GM21723 (cell line): ENCODE data around the gene COQ4.

ENCODE experiments used
- ATAC-seq: cut with Tn5 transposase; IDR thresholded peaks from one replicate; pipeline ENCODE4 v1.9.1; 2021; ENCODE audit warnings: mild to moderate bottlenecking, moderate library complexity; ENCODE audit not compliant: unreplicated experiment

Gene COQ4

GRCh38 chr9:128340691-128341434, 18.2 kb downstream of the COQ4 start:
- peak; percentile 43 for ATAC-seq

GRCh38 chr9:128341435-128341849, 18.8 kb downstream of the COQ4 start:
- ATAC-seq: peak; percentile 50

DNA sequence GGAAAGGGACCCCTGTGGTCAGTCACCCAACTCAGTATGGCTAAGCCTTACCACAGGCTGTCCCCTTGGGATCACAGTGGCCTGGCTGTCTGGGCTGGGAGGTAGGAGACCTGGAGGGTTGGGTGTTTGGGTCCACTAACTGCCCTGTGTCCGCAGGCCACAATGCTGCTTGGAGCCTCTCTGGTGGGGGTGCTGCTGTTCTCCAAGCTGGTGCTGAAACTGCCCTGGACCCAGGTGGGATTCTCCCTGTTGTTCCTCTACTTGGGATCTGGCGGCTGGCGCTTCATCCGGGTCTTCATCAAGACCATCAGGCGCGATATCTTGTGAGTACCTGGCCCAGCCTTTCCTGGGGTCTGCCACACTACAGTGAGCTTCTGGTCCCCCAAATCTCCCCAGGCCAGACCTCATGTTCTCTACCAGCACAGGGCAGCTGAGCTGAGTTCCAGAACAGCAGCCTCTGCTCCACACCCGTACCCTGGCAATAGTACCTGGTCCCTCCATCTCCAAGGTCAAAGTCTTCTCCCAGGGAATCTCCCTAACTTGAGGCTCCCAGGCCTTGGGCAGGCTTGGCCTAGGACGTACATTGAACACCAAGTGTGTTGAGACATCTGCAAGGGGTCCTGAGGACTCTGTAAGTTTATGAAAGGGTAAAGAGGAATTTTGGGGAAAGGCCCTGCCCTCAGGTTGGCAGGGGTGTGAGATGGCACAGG, 20.5 kb downstream of the COQ4 start:
- no peak for ATAC-seq

- ATAC-seq: no peak
Observed at GRCh38 chr9:128343855-128344254, 21.2 kb downstream of the COQ4 start.

GRCh38 chr9:128344931-128345605, 22.4 kb downstream of the COQ4 start:
- no peak for ATAC-seq

- ATAC-seq: no peak
Observed at GRCh38 chr9:128349125-128349524, 26.5 kb downstream of the COQ4 start.

- no peak for ATAC-seq
Observed at GRCh38 chr9:128349772-128350171, 27.1 kb downstream of the COQ4 start.

DNA sequence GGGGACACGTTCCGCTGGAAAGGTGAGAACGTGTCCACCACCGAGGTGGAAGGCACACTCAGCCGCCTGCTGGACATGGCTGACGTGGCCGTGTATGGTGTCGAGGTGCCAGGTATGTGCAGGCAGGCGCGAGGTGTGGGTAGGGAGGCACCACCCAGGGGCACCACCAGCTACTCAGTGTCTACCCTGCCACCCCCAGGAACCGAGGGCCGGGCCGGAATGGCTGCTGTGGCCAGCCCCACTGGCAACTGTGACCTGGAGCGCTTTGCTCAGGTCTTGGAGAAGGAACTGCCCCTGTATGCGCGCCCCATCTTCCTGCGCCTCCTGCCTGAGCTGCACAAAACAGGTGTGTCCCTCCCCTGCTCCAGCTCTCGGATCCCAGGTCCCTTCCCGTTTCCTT, 32.8 kb downstream of the COQ4 start:
- ATAC-seq: no peak

DNA sequence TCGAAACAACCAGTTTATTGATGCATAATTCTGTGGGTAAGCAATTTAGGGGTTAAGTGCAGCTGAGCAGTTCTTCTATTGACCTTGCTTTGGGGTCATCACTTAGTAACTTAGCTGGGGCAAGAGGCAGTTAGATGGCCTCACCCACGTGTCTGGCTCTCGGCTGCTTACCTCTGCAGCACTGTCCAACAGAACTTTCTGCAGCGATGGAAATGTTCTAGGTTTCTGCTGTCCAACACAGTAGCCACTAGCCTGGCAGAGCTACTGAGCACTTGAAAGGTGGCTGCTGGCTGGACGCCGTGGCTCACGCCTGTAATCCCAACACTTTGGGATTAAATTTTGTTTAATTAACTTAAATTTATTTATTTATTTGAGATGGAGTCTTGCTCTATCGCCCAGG, 35.5 kb downstream of the COQ4 start:
- no peak for ATAC-seq

GRCh38 chr9:128358861-128359260, 36.2 kb downstream of the COQ4 start:
- no peak for ATAC-seq

DNA sequence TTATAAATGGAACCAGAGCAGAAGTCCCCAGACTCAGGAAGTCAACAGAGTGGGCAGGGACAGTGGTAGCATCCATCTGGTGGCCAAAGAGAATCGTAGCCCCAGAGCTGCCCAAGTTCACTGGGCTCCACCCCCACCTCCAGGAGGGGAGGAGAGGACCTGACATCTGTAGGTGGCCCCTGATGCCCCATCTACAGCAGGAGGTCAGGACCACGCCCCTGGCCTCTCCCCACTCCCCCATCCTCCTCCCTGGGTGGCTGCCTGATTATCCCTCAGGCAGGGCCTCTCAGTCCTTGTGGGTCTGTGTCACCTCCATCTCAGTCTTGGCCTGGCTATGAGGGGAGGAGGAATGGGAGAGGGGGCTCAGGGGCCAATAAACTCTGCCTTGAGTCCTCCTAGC, 38.2 kb downstream of the COQ4 start:
- ATAC-seq: no peak

DNA sequence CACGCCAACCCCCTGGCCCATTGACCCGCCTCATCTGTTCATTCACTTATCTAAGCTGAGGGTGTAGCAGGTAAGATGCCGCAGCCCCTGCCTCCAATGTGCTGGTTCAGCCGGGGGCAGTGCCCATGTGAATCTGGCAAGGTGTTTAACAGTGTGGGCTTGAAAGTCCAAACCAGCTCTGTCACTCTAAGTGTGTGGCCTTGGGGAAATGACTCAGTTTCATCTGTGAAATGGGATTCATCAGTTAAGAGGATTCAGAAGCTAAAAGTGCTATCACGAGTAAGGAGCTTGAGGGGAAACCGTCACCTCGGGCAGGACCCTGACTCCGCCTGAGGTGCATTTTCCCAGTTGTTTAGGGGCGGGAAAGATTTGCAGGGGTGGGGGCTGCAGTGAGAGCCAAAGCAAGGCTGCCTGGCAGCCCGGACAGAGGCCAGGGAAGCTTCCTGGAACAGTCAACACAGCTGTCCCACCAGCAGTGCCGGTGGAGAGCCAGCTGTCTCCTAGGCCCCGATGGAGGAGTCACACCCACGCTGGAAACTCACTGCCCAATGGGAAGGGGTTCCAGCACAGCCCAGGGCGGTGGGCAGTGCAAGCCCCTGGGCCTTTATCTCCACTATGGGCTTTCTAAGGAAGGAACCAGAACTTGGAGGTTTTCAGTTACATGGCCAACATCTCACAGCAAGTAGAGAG, 38.8 kb downstream of the COQ4 start:
- ATAC-seq: no peak

- peak; percentile 80 for ATAC-seq
Observed at GRCh38 chr9:128361986-128362646, 39.5 kb downstream of the COQ4 start.

GRCh38 chr9:128362774-128363173, 40.1 kb downstream of the COQ4 start:
- ATAC-seq: no peak

DNA sequence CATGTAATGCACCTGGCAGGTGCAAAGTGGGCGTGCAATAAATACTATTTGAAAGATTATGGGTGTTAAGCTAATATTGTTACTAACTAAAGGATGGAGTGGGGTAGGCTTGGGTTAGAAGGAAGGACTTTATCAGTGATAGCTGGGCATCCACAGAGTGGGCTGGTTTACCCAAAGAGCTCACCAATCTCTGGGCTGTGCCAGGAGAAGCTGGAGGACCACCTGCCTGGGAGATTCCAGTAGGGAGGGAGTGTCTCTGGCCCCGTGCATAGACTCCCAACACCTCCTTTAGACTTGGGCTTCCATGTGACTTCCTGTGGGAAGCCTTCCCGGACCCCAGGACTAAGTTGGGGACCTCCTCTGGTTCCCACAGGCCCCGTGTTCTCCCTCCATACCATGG, 42.9 kb downstream of the COQ4 start:
- ATAC-seq: no peak

GRCh38 chr9:128369024-128369706, 46.5 kb downstream of the COQ4 start:
- ATAC-seq: no peak

DNA sequence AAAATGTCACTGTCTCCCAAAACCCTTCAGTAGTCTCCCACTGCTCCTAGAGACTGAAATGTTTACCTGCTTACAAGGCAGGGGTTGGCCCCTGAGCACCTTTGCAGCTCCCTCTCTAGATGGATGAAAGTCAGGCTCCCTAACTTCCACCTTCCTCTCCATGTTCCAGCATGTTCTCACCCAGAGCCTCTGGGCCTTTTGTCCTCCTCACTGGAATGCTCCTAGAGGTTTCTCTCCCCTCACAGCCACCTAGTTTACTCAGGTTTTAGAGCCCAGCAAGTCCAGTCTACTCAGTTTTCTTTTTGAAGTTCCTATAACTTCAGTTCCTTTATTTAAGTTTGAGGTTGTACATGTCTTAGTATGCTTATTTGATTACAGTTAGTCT, 47.7 kb downstream of the COQ4 start:
- no peak for ATAC-seq

- peak; percentile 84 for ATAC-seq
Observed at GRCh38 chr9:128370752-128371629, 48.4 kb downstream of the COQ4 start, which contains the start of gene URM1. TSS of gene URM1 (plus strand) at chr9:128371374. CDS start at chr9:128371381, 7 bp downstream.

GRCh38 chr9:128371630-128372117, 49.0 kb downstream of the COQ4 start:
- no peak for ATAC-seq
